ENCODE measurements around the gene FUT3. TPM values are rescaled to one million over a fixed set of nuclear protein-coding genes. Genes with fewer than 3 reads are reported as not detected.

FUT3 gene
- total RNA-seq, 1 donor from 2014 or later, result not detected

- no peak overlapping the region for H3K9ac ChIP-seq (ENCODE audit: low read depth in 1 of 3, low read length in 3 of 3)
- peaks cover 6 to 16% (median 9%) of the 10 kb centered on the region in 3 donors for H3K27me3 ChIP-seq (ENCODE audit: control insufficient read depth in 3 of 3, insufficient read depth in 3 of 3, low read length in 3 of 3)
- no peaks in the 10 kb centered on the region for H3K36me3 ChIP-seq (ENCODE audit: control insufficient read depth in 3 of 3, insufficient read depth in 3 of 3, low read length in 3 of 3)
- H3K4me1 ChIP-seq (ENCODE audit: control insufficient read depth in 3 of 3, insufficient read depth in 3 of 3, low read length in 3 of 3), result no peaks in the 10 kb centered on the region
- H3K4me3 ChIP-seq (ENCODE audit: low read length in 3 of 3), result no peak overlapping the region
- H3K9me3 ChIP-seq (ENCODE audit: control insufficient read depth in 3 of 3, low read length in 3 of 3), result no peaks in the 10 kb centered on the region
- H3K27ac ChIP-seq (ENCODE audit: low read depth, low read length), result no peak overlapping the region
These were observed 13.4 kb downstream of the FUT3 start for GRCh38 chr19:5837761-5838352.

GRCh38 chr19:5832527-5833216 is 18.6 kb downstream of the FUT3 start:
- Histone ChIP-seq H3K27ac (ENCODE audit: low read depth, low read length) (no peak overlapping the region), H3K9ac (ENCODE audit: low read depth in 1 of 3, low read length in 3 of 3) (no peak overlapping the region), H3K27me3 (ENCODE audit: control insufficient read depth in 3 of 3, insufficient read depth in 3 of 3, low read length in 3 of 3) (peaks cover 32 to 53% (median 33%) of the 10 kb centered on the region in 3 donors), H3K4me1 (ENCODE audit: control insufficient read depth in 3 of 3, insufficient read depth in 3 of 3, low read length in 3 of 3) (peaks cover 0 to 3% (median 0%) of the 10 kb centered on the region in 3 donors), H3K4me3 (ENCODE audit: low read length in 3 of 3) (no peak overlapping the region), H3K36me3 (ENCODE audit: control insufficient read depth in 3 of 3, insufficient read depth in 3 of 3, low read length in 3 of 3) (no peaks in the 10 kb centered on the region), H3K9me3 (ENCODE audit: control insufficient read depth in 3 of 3, low read length in 3 of 3) (no peaks in the 10 kb centered on the region)

GRCh38 chr19:5832061-5832460 is 19.2 kb downstream of the FUT3 start:
- H3K27me3 ChIP-seq (ENCODE audit: control insufficient read depth in 3 of 3, insufficient read depth in 3 of 3, low read length in 3 of 3), result peaks cover 32 to 57% (median 33%) of the 10 kb centered on the region in 3 donors
- H3K4me1 ChIP-seq (ENCODE audit: control insufficient read depth in 3 of 3, insufficient read depth in 3 of 3, low read length in 3 of 3), result peaks cover 0 to 3% (median 0%) of the 10 kb centered on the region in 3 donors
- H3K9me3 ChIP-seq (ENCODE audit: control insufficient read depth in 3 of 3, low read length in 3 of 3), result no peaks in the 10 kb centered on the region
- no peak overlapping the region for H3K27ac ChIP-seq (ENCODE audit: low read depth, low read length)
- H3K9ac ChIP-seq (ENCODE audit: low read depth in 1 of 3, low read length in 3 of 3), result no peak overlapping the region
- H3K4me3 ChIP-seq (ENCODE audit: low read length in 3 of 3), result no peak overlapping the region
- no peaks in the 10 kb centered on the region for H3K36me3 ChIP-seq (ENCODE audit: control insufficient read depth in 3 of 3, insufficient read depth in 3 of 3, low read length in 3 of 3)

- peaks cover 33 to 66% (median 35%) of the 10 kb centered on the region in 3 donors for H3K27me3 ChIP-seq (ENCODE audit: control insufficient read depth in 3 of 3, insufficient read depth in 3 of 3, low read length in 3 of 3)
- H3K9ac ChIP-seq (ENCODE audit: low read depth in 1 of 3, low read length in 3 of 3), result no peak overlapping the region
- no peak overlapping the region for H3K27ac ChIP-seq (ENCODE audit: low read depth, low read length)
- H3K4me1 ChIP-seq (ENCODE audit: control insufficient read depth in 3 of 3, insufficient read depth in 3 of 3, low read length in 3 of 3), result peaks cover 0 to 3% (median 0%) of the 10 kb centered on the region in 3 donors
- no peak overlapping the region for H3K4me3 ChIP-seq (ENCODE audit: low read length in 3 of 3)
- no peaks in the 10 kb centered on the region for H3K36me3 ChIP-seq (ENCODE audit: control insufficient read depth in 3 of 3, insufficient read depth in 3 of 3, low read length in 3 of 3)
- H3K9me3 ChIP-seq (ENCODE audit: control insufficient read depth in 3 of 3, low read length in 3 of 3), result no peaks in the 10 kb centered on the region
These were observed 20.1 kb downstream of the FUT3 start for GRCh38 chr19:5831159-5831558.

- Histone ChIP-seq H3K9ac (ENCODE audit: low read depth in 1 of 3, low read length in 3 of 3) (no peak overlapping the region), H3K36me3 (ENCODE audit: control insufficient read depth in 3 of 3, insufficient read depth in 3 of 3, low read length in 3 of 3) (no peaks in the 10 kb centered on the region), H3K4me1 (ENCODE audit: control insufficient read depth in 3 of 3, insufficient read depth in 3 of 3, low read length in 3 of 3) (peaks cover 0 to 3% (median 0%) of the 10 kb centered on the region in 3 donors), H3K9me3 (ENCODE audit: control insufficient read depth in 3 of 3, low read length in 3 of 3) (no peaks in the 10 kb centered on the region), H3K27me3 (ENCODE audit: control insufficient read depth in 3 of 3, insufficient read depth in 3 of 3, low read length in 3 of 3) (peaks cover 34 to 61% (median 35%) of the 10 kb centered on the region in 3 donors), H3K27ac (ENCODE audit: low read depth, low read length) (no peak overlapping the region), H3K4me3 (ENCODE audit: low read length in 3 of 3) (no peak overlapping the region)
These were observed 21.5 kb downstream of the FUT3 start for GRCh38 chr19:5829567-5830310.

GRCh38 chr19:5828661-5829566 is 22.3 kb downstream of the FUT3 start:
- no peaks in the 10 kb centered on the region for H3K36me3 ChIP-seq (ENCODE audit: control insufficient read depth in 3 of 3, insufficient read depth in 3 of 3, low read length in 3 of 3)
- no peaks in the 10 kb centered on the region for H3K9me3 ChIP-seq (ENCODE audit: control insufficient read depth in 3 of 3, low read length in 3 of 3)
- peaks cover 0 to 3% (median 0%) of the 10 kb centered on the region in 3 donors for H3K4me1 ChIP-seq (ENCODE audit: control insufficient read depth in 3 of 3, insufficient read depth in 3 of 3, low read length in 3 of 3)
- peak overlapping the region in 2 of 3 donors; percentile 43 to 65 for H3K4me3 ChIP-seq (ENCODE audit: low read length in 3 of 3)
- H3K9ac ChIP-seq (ENCODE audit: low read depth in 1 of 3, low read length in 3 of 3), result peak overlapping the region in 1 of 3 donors; percentile 8
- no peak overlapping the region for H3K27ac ChIP-seq (ENCODE audit: low read depth, low read length)
- peaks cover 32 to 59% (median 33%) of the 10 kb centered on the region in 3 donors for H3K27me3 ChIP-seq (ENCODE audit: control insufficient read depth in 3 of 3, insufficient read depth in 3 of 3, low read length in 3 of 3)

- Histone ChIP-seq H3K4me1 (ENCODE audit: control insufficient read depth in 3 of 3, insufficient read depth in 3 of 3, low read length in 3 of 3) (peaks cover 0 to 3% (median 0%) of the 10 kb centered on the region in 3 donors), H3K27ac (ENCODE audit: low read depth, low read length) (no peak overlapping the region), H3K9me3 (ENCODE audit: control insufficient read depth in 3 of 3, low read length in 3 of 3) (no peaks in the 10 kb centered on the region), H3K36me3 (ENCODE audit: control insufficient read depth in 3 of 3, insufficient read depth in 3 of 3, low read length in 3 of 3) (no peaks in the 10 kb centered on the region), H3K9ac (ENCODE audit: low read depth in 1 of 3, low read length in 3 of 3) (peak overlapping the region in 2 of 3 donors; percentile 8 to 23), H3K27me3 (ENCODE audit: control insufficient read depth in 3 of 3, insufficient read depth in 3 of 3, low read length in 3 of 3) (peaks cover 33 to 58% (median 37%) of the 10 kb centered on the region in 3 donors), H3K4me3 (ENCODE audit: low read length in 3 of 3) (peak overlapping the region; percentile 13 to 65 (median 43))
These were observed 23.2 kb downstream of the FUT3 start for GRCh38 chr19:5827891-5828660.

GRCh38 chr19:5827342-5827890 is 23.8 kb downstream of the FUT3 start:
- Histone ChIP-seq H3K4me1 (ENCODE audit: control insufficient read depth in 3 of 3, insufficient read depth in 3 of 3, low read length in 3 of 3) (peaks cover 0 to 3% (median 0%) of the 10 kb centered on the region in 3 donors), H3K9me3 (ENCODE audit: control insufficient read depth in 3 of 3, low read length in 3 of 3) (no peaks in the 10 kb centered on the region), H3K9ac (ENCODE audit: low read depth in 1 of 3, low read length in 3 of 3) (no peak overlapping the region), H3K4me3 (ENCODE audit: low read length in 3 of 3) (peak overlapping the region in 1 of 3 donors; percentile 43), H3K36me3 (ENCODE audit: control insufficient read depth in 3 of 3, insufficient read depth in 3 of 3, low read length in 3 of 3) (no peaks in the 10 kb centered on the region), H3K27me3 (ENCODE audit: control insufficient read depth in 3 of 3, insufficient read depth in 3 of 3, low read length in 3 of 3) (peaks cover 29 to 54% (median 37%) of the 10 kb centered on the region in 3 donors), H3K27ac (ENCODE audit: low read depth, low read length) (no peak overlapping the region)

All from skeletal muscle tissue (tissue), 4 donors.